Left lung (tissue), 10 donors: ENCODE data around the gene PTPRR. TPM values are rescaled to one million over a fixed set of nuclear protein-coding genes. Genes with fewer than 3 reads are reported as not detected.

Source experiments
- ATAC-seq: fragments of 200-7000 bp; cut with Tn5 transposase; one replicate; pipeline ENCODE4 v1.9.1; 2020; ENCODE audit warnings: moderate library complexity
- DNase-seq, 4 donors: peaks; one replicate each; pipeline ENCODE4 v3.0.0-alpha.2; 2013 to 2020
- H3K27ac ChIP-seq, 2 donors: fragments of 200-600 bp; sonication (generic) in 1 of 2; one replicate each; pipeline versions ENCODE4 v1.5.0 to v1.8.0; 2020 to 2021
- H3K27me3 ChIP-seq, 2 donors: fragments of 200-600 bp; sonication (generic) in 1 of 2; one replicate each; pipeline versions ENCODE4 v1.5.0 to v1.8.0; 2020 to 2021
- H3K36me3 ChIP-seq, 2 donors: fragments of 200-600 bp; sonication (generic) in 1 of 2; one replicate each; pipeline versions ENCODE4 v1.5.0 to v1.8.0; 2020 to 2021
- H3K4me1 ChIP-seq, 2 donors: fragments of 200-600 bp; one replicate each; pipeline ENCODE4 v1.8.0; 2021
- H3K4me3 ChIP-seq, 2 donors: fragments of 200-600 bp; sonication (generic) in 1 of 2; one replicate each; pipeline versions ENCODE4 v1.5.0 to v1.8.0; 2020 to 2021; ENCODE audit warnings: mild to moderate bottlenecking in 1 of 2
- H3K9me3 ChIP-seq, 2 donors: fragments of 200-600 bp; sonication (generic) in 1 of 2; one replicate each; pipeline versions ENCODE4 v1.5.0 to v1.8.0; 2020 to 2021
- CTCF ChIP-seq, 2 donors: fragments of 200-600 bp; sonication (generic) in 1 of 2; IDR thresholded peaks; one replicate each; pipeline versions ENCODE4 v1.5.0 to v1.8.0; 2021; ENCODE audit warnings: antibody characterized with exemption in 2 of 2
- intact Hi-C, 2 donors: fragments of 100-400 bp; cut with DNase I; formaldehyde crosslinking; loops; one replicate each; pipeline versions ENCODE4 v1.11.2 to v1.14.2; 2022
- polyA plus RNA-seq, 6 donors: library from polyadenylated mRNA; unstranded; fragments of 120-200 nt; gene quantifications; one replicate each; pipeline ENCODE4 v1.2.1, GENCODE V29; 2013; ENCODE audit not compliant: insufficient read length in 6 of 6
- total RNA-seq, 2 donors: library from RNA; stranded (reverse); fragmentation: NEBNext Ultra II Directional; extraction: Animal tissue kit (Norgen Biotek cat#: 25700); gene quantifications; one replicate each; pipeline ENCODE4 v1.2.1, GENCODE V29; 2021
- donor health status: DM: no; HTN: yes; CAD: no.
- donor health status: DM: no; HTN: no; CAD: no.

Gene PTPRR
- total and polyA plus RNA-seq, 8 donors: 0.10 to 1.4 (median 0.20) TPM

GRCh38 chr12:70670948-70671347, 249.6 kb downstream of the PTPRR start:
- no peak for TF ChIP-seq CTCF (IDR thresholded peaks at IDR 0.05)
- Histone ChIP-seq H3K27me3 (no peaks in the 10 kb centered on the region), H3K9me3 (peaks cover 0 to 4% of the 10 kb centered on the region in 2 donors), H3K27ac (no peak overlapping the region), H3K36me3 (no peaks in the 10 kb centered on the region), H3K4me1 (no peaks in the 10 kb centered on the region), H3K4me3 (no peak overlapping the region)
- ATAC-seq: no peak
- no peak for DNase-seq
- intact Hi-C loops: no loop called here

DNA sequence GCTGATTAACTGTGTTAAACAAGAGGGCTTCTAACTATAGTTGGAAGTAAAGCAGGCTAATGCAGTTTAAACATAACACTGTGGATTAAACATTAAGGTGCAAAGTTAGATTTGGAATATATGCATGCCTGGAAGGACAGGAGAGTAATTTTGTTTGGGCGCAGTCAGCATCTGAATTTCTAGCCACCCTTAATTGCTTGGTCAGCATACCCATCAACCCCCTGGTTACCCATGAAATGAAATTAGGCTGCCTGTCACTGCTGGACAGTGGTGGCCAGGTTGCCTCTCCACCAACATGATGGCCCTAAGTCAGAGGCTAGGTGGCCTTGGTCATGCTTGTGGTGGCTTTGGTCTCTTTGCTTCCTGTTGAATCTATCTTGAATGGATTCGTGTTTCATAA, 253.3 kb downstream of the PTPRR start:
- no peak for TF ChIP-seq CTCF (IDR thresholded peaks at IDR 0.05)
- intact Hi-C loops: no loop called here
- Histone ChIP-seq H3K27me3 (no peaks in the 10 kb centered on the region), H3K4me3 (no peak overlapping the region), H3K9me3 (no peaks in the 10 kb centered on the region), H3K36me3 (no peaks in the 10 kb centered on the region), H3K4me1 (no peaks in the 10 kb centered on the region), H3K27ac (no peak overlapping the region)
- DNase-seq (no peak), ATAC-seq (no peak)

DNA sequence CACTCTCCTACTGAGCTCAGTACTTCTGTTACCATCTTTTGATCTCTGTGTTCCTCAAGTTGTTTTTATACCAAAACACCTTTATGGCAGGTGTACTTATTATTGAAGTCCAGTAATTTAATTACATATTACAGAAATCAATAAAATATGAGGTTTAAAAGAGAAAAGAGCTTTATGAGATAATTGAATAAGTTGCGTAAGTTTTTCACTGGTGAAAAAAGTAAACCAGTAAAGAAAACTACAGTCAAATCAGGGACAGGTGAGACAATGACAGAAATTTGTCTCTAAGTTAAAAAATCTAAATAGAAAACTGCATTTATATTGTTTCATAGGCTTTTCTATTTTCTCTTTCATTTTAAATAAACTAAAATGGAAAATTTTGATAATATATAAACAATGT, 254.2 kb downstream of the PTPRR start:
- ATAC-seq: no peak
- TF ChIP-seq CTCF (IDR thresholded peaks at IDR 0.05): no peak
- Histone ChIP-seq H3K4me3 (no peak overlapping the region), H3K27ac (no peak overlapping the region), H3K9me3 (no peaks in the 10 kb centered on the region), H3K36me3 (no peaks in the 10 kb centered on the region), H3K27me3 (no peaks in the 10 kb centered on the region), H3K4me1 (no peaks in the 10 kb centered on the region)
- intact Hi-C loops: no loop called here
- no peak for DNase-seq

- no peaks in the 10 kb centered on the region for H3K9me3 ChIP-seq
- no peak for DNase-seq
- H3K27ac ChIP-seq: no peak overlapping the region
- no peak for ATAC-seq
- H3K27me3 ChIP-seq: no peaks in the 10 kb centered on the region
- no peak overlapping the region for H3K4me3 ChIP-seq
- H3K4me1 ChIP-seq: no peaks in the 10 kb centered on the region
- intact Hi-C loops: no loop called here
- TF ChIP-seq CTCF (IDR thresholded peaks at IDR 0.05): no peak
- H3K36me3 ChIP-seq: no peaks in the 10 kb centered on the region
These were observed 256.1 kb downstream of the PTPRR start for GRCh38 chr12:70664465-70664881.

DNA sequence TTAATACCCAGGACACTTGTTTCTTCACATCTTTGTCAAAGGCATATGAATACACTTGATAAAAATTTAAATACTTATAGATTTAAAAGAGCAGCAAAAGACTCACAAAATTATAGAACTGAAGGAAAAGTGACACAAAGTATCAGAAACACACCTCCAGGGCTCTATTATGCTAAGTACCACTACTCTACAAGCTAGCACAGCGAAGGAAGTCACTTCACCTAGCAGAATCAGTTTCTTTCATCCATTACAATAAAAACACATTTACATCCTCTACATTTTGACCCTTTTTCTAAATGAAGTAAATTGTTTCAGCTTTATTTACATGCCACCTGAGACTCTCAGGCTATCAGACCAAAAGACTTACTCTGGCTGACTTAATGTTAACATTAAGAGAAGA, 256.7 kb downstream of the PTPRR start:
- no peak for DNase-seq
- Histone ChIP-seq H3K4me1 (no peaks in the 10 kb centered on the region), H3K27ac (no peak overlapping the region), H3K9me3 (no peaks in the 10 kb centered on the region), H3K36me3 (no peaks in the 10 kb centered on the region), H3K27me3 (no peaks in the 10 kb centered on the region), H3K4me3 (no peak overlapping the region)
- no peak for TF ChIP-seq CTCF (IDR thresholded peaks at IDR 0.05)
- intact Hi-C loops: no loop called here
- ATAC-seq: no peak
